Activated naive CD4-positive, alpha-beta T cell treated with anti-CD3 and anti-CD28 coated beads, Interleukin-2, amount 10 ng/mL, durations not matched to agents 7 days and 5 days (primary cell): ENCODE data around the gene PTER.

ENCODE experiments used
- CTCF ChIA-PET: fragments of 350-600 bp; sonication (Branson Sonifier 250); formaldehyde crosslinking; loops from one replicate; lab custom pipeline; 2021; ENCODE audit warnings: antibody characterized with exemption; lab: Charles Lee
- DNase-seq: peaks from one replicate; pipeline ENCODE4 v3.0.0-alpha.2; 2020
- H3K27ac Mint-ChIP-seq: one replicate; pipeline ENCODE4 v1.8.0; 2021; ENCODE audit warnings: mild to moderate bottlenecking, moderate library complexity, mixed read lengths
- H3K27me3 Mint-ChIP-seq: one replicate; pipeline ENCODE4 v1.8.0; 2021; ENCODE audit warnings: mild to moderate bottlenecking, mixed read lengths
- H3K36me3 Mint-ChIP-seq: one replicate; pipeline ENCODE4 v1.8.0; 2021; ENCODE audit warnings: mixed read lengths
- H3K4me1 Mint-ChIP-seq: one replicate; pipeline ENCODE4 v1.8.0; 2021; ENCODE audit warnings: mixed read lengths
- H3K4me3 Mint-ChIP-seq: one replicate; pipeline ENCODE4 v1.8.0; 2021; ENCODE audit warnings: mild to moderate bottlenecking, moderate library complexity, mixed read lengths
- H3K9me3 Mint-ChIP-seq: one replicate; pipeline ENCODE4 v1.8.0; 2021; ENCODE audit warnings: mixed read lengths

Gene PTER

GRCh38 chr10:16442914-16443313 lies 6.1 kb downstream of the PTER start:
- Mint-ChIP-seq H3K27ac (no peak overlapping the region), H3K4me1 (peaks cover 29% of the 10 kb centered on the region), H3K4me3 (no peak overlapping the region), H3K36me3 (peaks cover 36% of the 10 kb centered on the region), H3K27me3 (no peaks in the 10 kb centered on the region), H3K9me3 (no peaks in the 10 kb centered on the region)
- CTCF ChIA-PET, result no interaction called here
- DNase-seq, result no peak

- no peaks in the 10 kb centered on the region for H3K27me3 Mint-ChIP-seq
These were observed 9.1 kb downstream of the PTER start for GRCh38 chr10:16445770-16446469.

GRCh38 chr10:16449454-16449853 lies 12.6 kb downstream of the PTER start:
- Mint-ChIP-seq H3K4me3 (no peak overlapping the region), H3K36me3 (peaks cover 19% of the 10 kb centered on the region), H3K27me3 (no peaks in the 10 kb centered on the region), H3K27ac (no peak overlapping the region), H3K4me1 (no peaks in the 10 kb centered on the region), H3K9me3 (no peaks in the 10 kb centered on the region)
- CTCF ChIA-PET, result no interaction called here
- no peak for DNase-seq

More at GRCh38 chr10:16445770-16446469, 9.1 kb downstream of the PTER start:
- Mint-ChIP-seq H3K4me3 (no peak overlapping the region), H3K9me3 (no peaks in the 10 kb centered on the region), H3K27ac (no peak overlapping the region), H3K36me3 (peaks cover 23% of the 10 kb centered on the region), H3K4me1 (peaks cover 5% of the 10 kb centered on the region)
- CTCF ChIA-PET, result no interaction called here
- no peak for DNase-seq

GRCh38 chr10:16458166-16458955 lies 21.6 kb downstream of the PTER start:
- H3K9me3 Mint-ChIP-seq, result no peaks in the 10 kb centered on the region
- H3K36me3 Mint-ChIP-seq, result peaks cover 3% of the 10 kb centered on the region
- DNase-seq, result no peak
- no peaks in the 10 kb centered on the region for H3K27me3 Mint-ChIP-seq
- CTCF ChIA-PET, result interaction anchor here (0.6 kb wide), 1 partner anchor 553 kb away, joined by 3 read pairs; no protein-coding TSS in a partner anchor
- H3K27ac Mint-ChIP-seq, result no peak overlapping the region
- H3K4me3 Mint-ChIP-seq, result no peak overlapping the region
- no peaks in the 10 kb centered on the region for H3K4me1 Mint-ChIP-seq

GRCh38 chr10:16459423-16459939 lies 22.7 kb downstream of the PTER start:
- H3K4me3 Mint-ChIP-seq, result no peak overlapping the region
- peaks cover 8% of the 10 kb centered on the region for H3K36me3 Mint-ChIP-seq
- no peak for DNase-seq
- H3K4me1 Mint-ChIP-seq, result no peaks in the 10 kb centered on the region
- H3K9me3 Mint-ChIP-seq, result no peaks in the 10 kb centered on the region
- CTCF ChIA-PET, result no interaction called here
- no peaks in the 10 kb centered on the region for H3K27me3 Mint-ChIP-seq
- no peak overlapping the region for H3K27ac Mint-ChIP-seq

- no peaks in the 10 kb centered on the region for H3K9me3 Mint-ChIP-seq
- no peak overlapping the region for H3K27ac Mint-ChIP-seq
- H3K4me1 Mint-ChIP-seq, result peaks cover 3% of the 10 kb centered on the region
- H3K27me3 Mint-ChIP-seq, result no peaks in the 10 kb centered on the region
- DNase-seq, result no peak
- CTCF ChIA-PET, result no interaction called here
- H3K4me3 Mint-ChIP-seq, result no peak overlapping the region
- H3K36me3 Mint-ChIP-seq, result peaks cover 20% of the 10 kb centered on the region
These were observed 29.2 kb downstream of the PTER start for GRCh38 chr10:16466001-16466400.

- Mint-ChIP-seq H3K4me3 (no peak overlapping the region), H3K36me3 (peaks cover 7% of the 10 kb centered on the region), H3K9me3 (no peaks in the 10 kb centered on the region), H3K27ac (no peak overlapping the region), H3K27me3 (no peaks in the 10 kb centered on the region), H3K4me1 (peaks cover 4% of the 10 kb centered on the region)
- CTCF ChIA-PET, result no interaction called here
- DNase-seq, result no peak
These were observed 33.9 kb downstream of the PTER start for GRCh38 chr10:16470747-16471146.

- no peak for DNase-seq
- Mint-ChIP-seq H3K36me3 (peaks cover 8% of the 10 kb centered on the region), H3K4me1 (peaks cover 4% of the 10 kb centered on the region), H3K4me3 (no peak overlapping the region), H3K27me3 (no peaks in the 10 kb centered on the region), H3K9me3 (no peaks in the 10 kb centered on the region), H3K27ac (no peak overlapping the region)
- CTCF ChIA-PET, result no interaction called here
These were observed 36.0 kb downstream of the PTER start for GRCh38 chr10:16472828-16473227.

- Mint-ChIP-seq H3K27ac (no peak overlapping the region), H3K27me3 (no peaks in the 10 kb centered on the region)
- CTCF ChIA-PET, result no interaction called here
These were observed 40.9 kb downstream of the PTER start for GRCh38 chr10:16477757-16478156.

GRCh38 chr10:16478801-16479200 lies 42.0 kb downstream of the PTER start:
- Mint-ChIP-seq H3K27me3 (no peaks in the 10 kb centered on the region), H3K27ac (no peak overlapping the region), H3K9me3 (no peaks in the 10 kb centered on the region), H3K36me3 (peaks cover 2% of the 10 kb centered on the region), H3K4me1 (no peaks in the 10 kb centered on the region), H3K4me3 (no peak overlapping the region)
- DNase-seq, result no peak
- CTCF ChIA-PET, result no interaction called here

More at GRCh38 chr10:16477757-16478156, 40.9 kb downstream of the PTER start:
- H3K4me1 Mint-ChIP-seq, result no peaks in the 10 kb centered on the region
- H3K36me3 Mint-ChIP-seq, result peaks cover 2% of the 10 kb centered on the region
- H3K4me3 Mint-ChIP-seq, result no peak overlapping the region
- no peak for DNase-seq
- H3K9me3 Mint-ChIP-seq, result no peaks in the 10 kb centered on the region

GRCh38 chr10:16481052-16481728 lies 44.4 kb downstream of the PTER start:
- no peak overlapping the region for H3K27ac Mint-ChIP-seq
- no peaks in the 10 kb centered on the region for H3K9me3 Mint-ChIP-seq
- H3K4me1 Mint-ChIP-seq, result no peaks in the 10 kb centered on the region
- peaks cover 4% of the 10 kb centered on the region for H3K36me3 Mint-ChIP-seq
- no peak overlapping the region for H3K4me3 Mint-ChIP-seq
- no peaks in the 10 kb centered on the region for H3K27me3 Mint-ChIP-seq
- CTCF ChIA-PET, result no interaction called here
- DNase-seq, result no peak

GRCh38 chr10:16483241-16483917 lies 46.6 kb downstream of the PTER start:
- H3K4me3 Mint-ChIP-seq, result no peak overlapping the region
- no peaks in the 10 kb centered on the region for H3K9me3 Mint-ChIP-seq
- no peak overlapping the region for H3K27ac Mint-ChIP-seq
- H3K4me1 Mint-ChIP-seq, result no peaks in the 10 kb centered on the region
- no peaks in the 10 kb centered on the region for H3K27me3 Mint-ChIP-seq
- CTCF ChIA-PET, result no interaction called here
- H3K36me3 Mint-ChIP-seq, result peaks cover 10% of the 10 kb centered on the region
- DNase-seq, result no peak

- Mint-ChIP-seq H3K4me1 (no peaks in the 10 kb centered on the region), H3K36me3 (peaks cover 24% of the 10 kb centered on the region), H3K27me3 (no peaks in the 10 kb centered on the region), H3K9me3 (no peaks in the 10 kb centered on the region), H3K27ac (no peak overlapping the region), H3K4me3 (no peak overlapping the region)
- DNase-seq, result no peak
- CTCF ChIA-PET, result no interaction called here
These were observed 53.7 kb downstream of the PTER start for GRCh38 chr10:16490511-16490910.

GRCh38 chr10:16491933-16492332 lies 55.1 kb downstream of the PTER start:
- CTCF ChIA-PET, result no interaction called here
- DNase-seq, result no peak
- Mint-ChIP-seq H3K27me3 (no peaks in the 10 kb centered on the region), H3K9me3 (no peaks in the 10 kb centered on the region), H3K4me3 (no peak overlapping the region), H3K27ac (no peak overlapping the region), H3K4me1 (no peaks in the 10 kb centered on the region), H3K36me3 (peaks cover 17% of the 10 kb centered on the region)
